Immature natural killer cell (primary cell): ENCODE measurements around the gene BUD23. TPM values are rescaled to one million over a fixed set of nuclear protein-coding genes. Genes with fewer than 3 reads are reported as not detected.
"Not testable (repeated sequence)": the region's sequence is repeated elsewhere in the genome, so short reads cannot be mapped to it uniquely, and the experiment has no call there.

ENCODE experiments used
- DNase-seq, 3 donors: peaks; one replicate each; pipeline ENCODE4 v3.0.0; 2022; ENCODE audit warnings: mixed read lengths in 1 of 3
- H3K27ac Mint-ChIP-seq, 6 donors: one replicate each; pipeline ENCODE4 v1.8.0; 2020; ENCODE audit warnings: mixed read lengths in 6 of 6, mild to moderate bottlenecking in 5 of 6, inconsistent platforms in 4 of 6, moderate library complexity in 3 of 6
- H3K27me3 Mint-ChIP-seq, 3 donors: one replicate each; pipeline ENCODE4 v1.8.0; 2020 to 2021; ENCODE audit warnings: low read depth in 3 of 3, mild to moderate bottlenecking in 3 of 3, mixed read lengths in 3 of 3, moderate library complexity in 3 of 3, inconsistent platforms in 1 of 3
- H3K36me3 Mint-ChIP-seq, 3 donors: one replicate each; pipeline ENCODE4 v1.8.0; 2020; ENCODE audit warnings: mixed read lengths in 3 of 3, inconsistent platforms in 2 of 3, mild to moderate bottlenecking in 2 of 3
- H3K4me1 Mint-ChIP-seq, 2 donors: one replicate each; pipeline ENCODE4 v1.8.0; 2020; ENCODE audit warnings: inconsistent platforms in 2 of 2, mild to moderate bottlenecking in 2 of 2, mixed read lengths in 2 of 2, moderate library complexity in 1 of 2
- H3K4me3 Mint-ChIP-seq, 5 donors: one replicate each; pipeline ENCODE4 v1.8.0; 2020; ENCODE audit warnings: mild to moderate bottlenecking in 5 of 5, mixed read lengths in 5 of 5, inconsistent platforms in 3 of 5, moderate library complexity in 3 of 5
- H3K9me3 Mint-ChIP-seq, 6 donors: one replicate each; pipeline ENCODE4 v1.8.0; 2020; ENCODE audit warnings: mild to moderate bottlenecking in 6 of 6, mixed read lengths in 6 of 6, inconsistent platforms in 4 of 6, moderate library complexity in 3 of 6
- polyA plus RNA-seq, 3 donors: library from polyadenylated mRNA; unstranded; fragments of 300-500 nt; fragmentation: Illumina TruSeq; gene quantifications; one replicate each; pipeline ENCODE4 v1.2.3, GENCODE V29; 2021

The BUD23 gene
- polyA plus RNA-seq, 3 donors from 2014 or later: 121 to 208 (median 122) TPM

DNA sequence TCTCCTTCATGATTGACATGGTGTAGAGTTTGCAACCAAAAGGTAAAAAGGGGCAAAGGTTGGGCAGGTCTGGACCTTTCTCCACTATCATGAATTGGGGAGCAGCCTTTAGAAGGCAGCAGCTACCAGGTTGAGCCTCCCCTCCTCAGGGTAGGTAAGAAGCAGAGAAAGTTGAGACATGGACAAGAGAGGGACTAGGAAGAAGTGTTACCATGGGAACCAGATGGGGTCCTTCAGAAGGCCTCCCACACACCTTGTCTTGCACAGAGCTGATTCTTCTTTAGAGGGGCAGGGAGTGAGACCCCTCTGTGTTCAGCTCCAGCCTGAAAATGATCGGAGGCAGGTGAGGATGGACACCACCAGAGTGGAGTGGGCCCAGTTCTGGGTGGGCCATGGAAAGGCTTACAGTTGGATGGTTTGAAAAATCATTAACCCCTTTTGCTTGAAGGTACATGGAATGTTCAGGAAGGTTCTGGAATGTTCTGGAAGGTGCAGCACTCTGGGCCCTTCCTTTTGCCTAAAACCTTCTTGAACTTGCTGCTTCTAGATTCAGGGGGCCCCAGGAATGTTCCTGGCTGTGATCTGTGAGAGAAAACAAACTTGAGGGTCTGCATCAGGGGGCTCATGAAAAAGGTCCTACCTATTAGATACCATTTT lies 8.8 kb upstream of the BUD23 start:
- no peak overlapping the region for H3K4me3 Mint-ChIP-seq
- no peaks in the 10 kb centered on the region for H3K4me1 Mint-ChIP-seq
- peaks cover 0 to 7% (median 0%) of the 10 kb centered on the region in 3 donors for H3K36me3 Mint-ChIP-seq
- no peaks in the 10 kb centered on the region for H3K9me3 Mint-ChIP-seq
- H3K27ac Mint-ChIP-seq: no peak overlapping the region
- peaks cover 3 to 4% (median 4%) of the 10 kb centered on the region in 3 donors for H3K27me3 Mint-ChIP-seq
- DNase-seq: no peak

DNA sequence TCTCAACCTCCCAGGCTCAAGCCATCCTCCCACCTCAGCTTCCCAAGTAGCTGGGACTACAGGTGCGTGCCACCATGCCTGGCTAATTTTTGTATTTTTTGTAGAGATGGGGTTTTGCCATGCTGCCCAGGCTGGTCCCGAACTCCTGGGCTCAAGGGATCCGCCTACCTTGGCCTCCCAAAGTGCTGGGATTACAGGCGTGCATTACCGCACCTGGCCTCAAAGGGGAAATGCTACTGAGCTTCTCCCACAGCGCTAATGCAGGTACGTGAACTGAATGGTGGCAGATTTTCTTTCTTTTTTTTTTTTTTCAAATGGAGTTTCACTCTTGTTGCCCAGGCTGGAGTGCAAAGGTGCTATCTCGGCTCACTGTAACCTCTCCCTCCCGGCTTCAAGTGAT lies 7.3 kb upstream of the BUD23 start:
- not testable (repeated sequence) for H3K4me3 Mint-ChIP-seq, H3K27me3 Mint-ChIP-seq, H3K36me3 Mint-ChIP-seq, H3K9me3 Mint-ChIP-seq, DNase-seq, H3K27ac Mint-ChIP-seq
- H3K4me1 Mint-ChIP-seq: peaks cover 4 to 11% of the 10 kb centered on the region in 2 donors

DNA sequence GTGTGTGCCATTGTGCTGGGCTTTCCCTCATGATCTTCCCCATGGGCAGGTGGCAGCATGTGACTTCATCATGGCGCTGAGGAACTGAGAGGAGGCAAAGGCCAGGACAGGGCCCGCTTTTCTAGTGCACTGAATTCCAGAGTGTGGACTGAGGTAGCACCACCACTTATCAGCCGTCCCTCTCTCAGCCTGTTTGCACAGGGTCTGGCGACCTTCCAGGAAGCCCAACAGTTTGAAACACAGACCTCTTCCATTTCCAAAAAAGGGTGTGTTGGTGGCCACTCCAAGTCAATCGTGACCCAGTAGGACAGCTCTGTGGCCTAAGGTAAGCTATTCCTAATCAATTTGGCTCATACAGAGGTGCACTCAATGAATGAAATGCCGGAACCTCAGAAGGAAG lies 4.5 kb upstream of the BUD23 start:
- DNase-seq: no peak
- peaks cover 24 to 27% of the 10 kb centered on the region in 2 donors for H3K4me1 Mint-ChIP-seq
- no peaks in the 10 kb centered on the region for H3K9me3 Mint-ChIP-seq

DNA sequence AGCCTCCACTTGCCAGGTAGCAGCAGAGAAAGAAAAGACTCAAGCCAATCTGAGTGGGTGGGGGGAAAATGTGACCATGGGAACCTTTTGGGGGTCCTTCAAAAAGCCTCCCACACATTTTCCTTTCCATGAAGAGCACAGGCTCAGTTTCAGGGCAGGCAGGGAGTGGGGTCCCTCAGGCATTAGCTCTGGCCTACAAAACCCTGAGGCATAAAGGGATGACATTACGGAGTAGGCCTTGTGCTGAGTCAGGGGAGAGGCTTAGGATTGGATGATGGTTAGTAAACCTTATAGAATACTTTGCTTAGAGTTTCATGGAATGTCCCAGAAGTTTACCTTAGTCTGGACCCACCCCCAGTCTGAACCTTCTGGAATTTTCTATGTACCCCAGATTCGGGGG lies 3.7 kb upstream of the BUD23 start:
- no peak overlapping the region for H3K27ac Mint-ChIP-seq
- H3K4me3 Mint-ChIP-seq: peak overlapping the region in 1 of 5 donors; percentile 21

More for the DNA sequence above, 4.5 kb upstream of the BUD23 start:
- Mint-ChIP-seq H3K36me3 (peaks cover 0 to 7% (median 4%) of the 10 kb centered on the region in 3 donors), H3K27ac (no peak overlapping the region), H3K4me3 (no peak overlapping the region), H3K27me3 (peaks cover 7 to 8% (median 7%) of the 10 kb centered on the region in 3 donors)

DNA sequence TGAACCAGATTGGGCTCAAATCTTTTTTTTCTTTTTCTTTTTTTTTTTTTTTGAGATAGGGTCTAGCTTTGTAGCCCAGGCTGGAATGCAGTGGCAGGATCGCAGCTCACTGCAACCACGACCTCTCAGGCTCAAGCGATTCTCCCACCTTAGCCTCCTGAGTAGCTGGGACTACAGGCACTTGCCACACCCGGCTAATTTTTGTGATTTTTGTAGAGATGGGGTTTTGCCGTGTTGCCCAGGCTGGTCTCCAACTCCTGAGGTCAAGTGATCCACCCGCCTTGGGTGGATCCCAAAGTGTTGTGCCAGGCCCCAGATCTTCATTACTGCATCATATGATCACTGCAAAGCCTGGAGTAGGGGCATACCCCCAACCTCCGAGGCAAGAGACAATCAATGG lies 2.9 kb upstream of the BUD23 start:
- H3K9me3 Mint-ChIP-seq: no peaks in the 10 kb centered on the region
- H3K27me3 Mint-ChIP-seq: peaks cover 8 to 10% (median 9%) of the 10 kb centered on the region in 3 donors
- H3K27ac Mint-ChIP-seq: no peak overlapping the region
- peaks cover 0 to 7% (median 4%) of the 10 kb centered on the region in 3 donors for H3K36me3 Mint-ChIP-seq
- peak overlapping the region in 2 of 5 donors; percentile 69 to 80 for H3K4me3 Mint-ChIP-seq
- peaks cover 26 to 27% of the 10 kb centered on the region in 2 donors for H3K4me1 Mint-ChIP-seq
- no peak for DNase-seq

More for the DNA sequence above, 3.7 kb upstream of the BUD23 start:
- peaks cover 26 to 27% of the 10 kb centered on the region in 2 donors for H3K4me1 Mint-ChIP-seq
- H3K36me3 Mint-ChIP-seq: peaks cover 0 to 7% (median 4%) of the 10 kb centered on the region in 3 donors
- no peaks in the 10 kb centered on the region for H3K9me3 Mint-ChIP-seq
- peaks cover 8 to 10% (median 9%) of the 10 kb centered on the region in 3 donors for H3K27me3 Mint-ChIP-seq
- no peak for DNase-seq

DNA sequence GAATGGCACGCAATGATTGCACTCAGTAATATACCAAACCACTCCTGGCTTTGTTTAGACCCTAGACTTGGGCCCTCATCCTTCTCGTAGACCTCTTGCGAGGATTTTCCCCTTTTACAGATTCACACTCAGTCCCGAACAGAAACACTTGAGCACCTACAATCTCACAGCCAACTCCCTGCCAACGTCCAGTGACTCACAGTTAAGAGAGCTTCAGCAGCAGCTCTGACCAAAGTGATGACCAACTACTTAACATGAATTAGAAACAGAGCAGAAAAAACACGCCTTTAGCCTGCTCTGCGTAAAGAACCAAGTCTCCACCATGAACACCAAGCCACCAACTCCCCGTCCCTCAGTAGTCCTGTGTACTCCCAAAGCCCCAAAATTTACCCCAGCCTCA lies 2.4 kb upstream of the BUD23 start:
- no peak for DNase-seq
- Mint-ChIP-seq H3K4me1 (peaks cover 27 to 29% of the 10 kb centered on the region in 2 donors), H3K27ac (peak overlapping the region in 3 of 6 donors; percentile 10 to 92 (median 69)), H3K9me3 (no peaks in the 10 kb centered on the region), H3K4me3 (peak overlapping the region; percentile 57 to 80 (median 69)), H3K27me3 (peaks cover 8 to 12% (median 9%) of the 10 kb centered on the region in 3 donors), H3K36me3 (peaks cover 0 to 9% (median 4%) of the 10 kb centered on the region in 3 donors)

DNA sequence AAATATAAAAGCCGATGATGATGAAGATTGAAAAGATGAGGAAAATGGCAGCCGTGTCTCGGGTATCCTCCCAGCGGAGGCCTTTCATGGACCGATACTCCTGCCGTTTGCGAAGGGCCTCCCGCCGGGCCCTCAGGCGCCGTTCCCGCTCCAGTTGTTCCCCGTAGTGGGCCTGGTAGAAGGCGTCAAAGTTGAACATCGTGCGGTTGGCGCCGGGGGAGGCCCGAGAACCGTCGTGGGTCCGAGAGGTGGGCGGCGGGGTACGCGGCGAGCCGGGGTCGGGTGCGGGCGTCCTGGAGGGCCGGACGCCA lies 697 bp upstream of the BUD23 start:
- Mint-ChIP-seq H3K9me3 (no peaks in the 10 kb centered on the region), H3K4me3 (peak overlapping the region; percentile 88 to 97 (median 95)), H3K36me3 (peaks cover 0 to 12% (median 4%) of the 10 kb centered on the region in 3 donors), H3K27ac (peak overlapping the region; percentile 57 to 97 (median 92)), H3K4me1 (peaks cover 28 to 37% of the 10 kb centered on the region in 2 donors), H3K27me3 (peaks cover 8 to 12% (median 9%) of the 10 kb centered on the region in 3 donors)
- DNase-seq: no peak

DNA sequence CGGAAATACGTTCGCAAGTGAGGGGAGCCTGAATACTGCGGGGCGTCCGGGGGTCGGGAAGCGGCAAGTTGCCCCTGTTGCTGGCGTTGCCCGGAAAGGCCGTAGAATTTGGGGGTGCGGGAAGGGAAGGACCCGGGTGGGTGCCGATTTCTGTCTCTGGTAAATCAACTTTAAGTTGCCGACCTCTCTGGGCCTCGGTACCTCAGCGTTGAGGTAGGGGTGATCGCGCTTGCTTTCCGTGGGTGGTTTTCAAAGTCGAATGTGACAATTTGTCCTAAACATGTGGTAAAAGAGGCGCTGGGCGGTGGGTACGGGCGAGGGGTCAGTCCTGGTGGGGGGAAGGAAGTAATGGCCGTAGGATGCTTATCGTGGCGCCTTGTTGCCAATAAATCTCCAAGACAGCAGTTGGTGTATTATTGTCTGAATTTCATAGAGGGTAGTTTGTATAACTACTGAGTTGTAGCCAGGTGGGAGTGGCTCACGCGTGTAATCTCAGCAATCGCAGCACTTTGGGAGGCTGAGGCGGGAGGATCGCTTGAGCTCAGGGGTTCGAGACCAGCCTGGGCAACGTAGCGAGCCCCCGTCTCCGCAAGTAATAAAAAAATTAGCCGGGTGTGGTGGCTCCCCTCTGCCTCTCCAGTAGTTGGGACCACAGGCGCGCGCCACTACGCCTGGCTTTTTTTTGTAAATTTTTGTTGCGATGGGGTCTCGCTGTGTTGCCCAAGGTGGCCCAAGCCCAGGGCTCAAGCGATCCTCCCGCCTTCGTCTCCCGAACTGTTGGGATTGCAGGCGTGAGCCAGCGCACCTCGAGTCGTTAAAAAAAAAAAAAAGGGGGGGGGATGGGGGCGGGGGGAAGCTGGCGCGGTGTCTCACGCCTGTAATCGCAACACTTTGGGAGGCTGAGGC lies 644 bp downstream of the BUD23 start:
- peak overlapping the region; percentile 88 to 97 (median 95) for H3K4me3 Mint-ChIP-seq
- peak overlapping the region; percentile 86 to 97 (median 92) for H3K27ac Mint-ChIP-seq
- DNase-seq: no peak
- peaks cover 8 to 13% (median 11%) of the 10 kb centered on the region in 3 donors for H3K36me3 Mint-ChIP-seq
- peaks cover 8 to 11% (median 8%) of the 10 kb centered on the region in 3 donors for H3K27me3 Mint-ChIP-seq
- peaks cover 34 to 46% of the 10 kb centered on the region in 2 donors for H3K4me1 Mint-ChIP-seq
- H3K9me3 Mint-ChIP-seq: no peaks in the 10 kb centered on the region

DNA sequence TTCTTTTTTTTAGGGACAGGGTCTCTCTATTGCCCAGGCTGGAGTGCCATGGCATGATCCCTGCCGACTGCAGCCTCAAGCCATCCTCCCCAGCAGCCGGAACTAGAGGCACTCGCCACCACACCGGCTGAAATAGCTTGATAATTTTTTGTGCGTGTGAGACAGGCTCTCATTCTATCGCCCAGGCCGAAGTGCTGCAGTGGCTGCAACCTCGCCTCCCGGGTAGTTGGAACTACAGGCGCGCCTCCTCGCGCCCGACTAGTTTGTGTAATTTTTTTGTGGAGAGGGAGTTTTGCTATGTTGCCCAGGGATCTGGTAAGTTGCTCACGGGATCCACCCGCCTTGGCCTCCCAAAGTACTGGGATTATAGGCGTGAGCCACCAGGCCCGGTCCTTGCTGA lies 1.9 kb downstream of the BUD23 start:
- Mint-ChIP-seq H3K27ac (no peak overlapping the region), H3K4me3 (peak overlapping the region; percentile 53 to 91 (median 64)), H3K9me3 (no peaks in the 10 kb centered on the region), H3K27me3 (peaks cover 9 to 12% (median 9%) of the 10 kb centered on the region in 3 donors), H3K4me1 (peaks cover 36 to 43% of the 10 kb centered on the region in 2 donors), H3K36me3 (peaks cover 11 to 21% (median 15%) of the 10 kb centered on the region in 3 donors)
- no peak for DNase-seq

DNA sequence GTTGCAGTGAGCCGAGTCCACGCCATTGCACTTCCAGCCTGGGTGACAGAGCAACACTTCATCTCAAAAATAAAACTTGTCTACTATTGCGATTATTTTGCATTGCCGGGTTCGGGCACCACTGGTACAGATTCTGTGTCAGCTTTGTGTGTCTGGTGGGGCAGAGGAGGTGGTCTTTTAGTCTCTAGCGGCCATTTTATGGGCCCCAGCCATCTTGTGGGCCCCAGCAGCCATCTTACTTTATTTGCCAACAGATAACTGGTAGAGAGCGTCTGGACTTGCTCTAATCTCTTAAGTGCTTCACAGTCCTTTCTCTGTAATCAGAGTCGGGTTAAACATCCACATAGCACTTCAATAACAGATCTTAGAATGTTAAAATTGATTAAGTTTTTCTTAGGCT lies 4.9 kb downstream of the BUD23 start:
- peaks cover 6 to 9% (median 8%) of the 10 kb centered on the region in 3 donors for H3K27me3 Mint-ChIP-seq
- H3K27ac Mint-ChIP-seq: peak overlapping the region in 1 of 6 donors; percentile 51
- no peaks in the 10 kb centered on the region for H3K9me3 Mint-ChIP-seq
- no peak overlapping the region for H3K4me3 Mint-ChIP-seq
- H3K36me3 Mint-ChIP-seq: peaks cover 23 to 41% (median 24%) of the 10 kb centered on the region in 3 donors
- peaks cover 19 to 20% of the 10 kb centered on the region in 2 donors for H3K4me1 Mint-ChIP-seq
- DNase-seq: no peak

DNA sequence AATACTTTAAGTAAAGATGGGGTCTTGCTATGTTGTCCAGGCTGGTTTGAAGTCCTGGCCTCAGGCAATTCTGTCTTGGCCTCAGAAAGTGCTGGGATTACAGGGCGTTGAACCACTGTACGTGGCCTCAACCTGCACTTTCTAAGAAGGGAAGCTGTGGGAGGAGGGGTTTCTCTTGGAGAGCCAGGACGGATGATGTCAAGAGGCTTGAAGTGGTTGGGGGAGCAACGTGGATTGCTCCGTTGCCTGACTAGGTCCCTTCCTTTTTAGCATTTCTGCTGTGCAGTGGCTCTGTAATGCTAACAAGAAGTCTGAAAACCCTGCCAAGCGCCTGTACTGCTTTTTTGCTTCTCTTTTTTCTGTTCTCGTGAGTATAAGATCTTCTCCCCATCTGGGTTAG lies 7.2 kb downstream of the BUD23 start:
- Mint-ChIP-seq H3K9me3 (no peaks in the 10 kb centered on the region), H3K27ac (no peak overlapping the region), H3K4me3 (no peak overlapping the region), H3K4me1 (peaks cover 13 to 19% of the 10 kb centered on the region in 2 donors), H3K27me3 (peaks cover 5% of the 10 kb centered on the region in 3 donors), H3K36me3 (peaks cover 34 to 52% (median 34%) of the 10 kb centered on the region in 3 donors)
- no peak for DNase-seq

DNA sequence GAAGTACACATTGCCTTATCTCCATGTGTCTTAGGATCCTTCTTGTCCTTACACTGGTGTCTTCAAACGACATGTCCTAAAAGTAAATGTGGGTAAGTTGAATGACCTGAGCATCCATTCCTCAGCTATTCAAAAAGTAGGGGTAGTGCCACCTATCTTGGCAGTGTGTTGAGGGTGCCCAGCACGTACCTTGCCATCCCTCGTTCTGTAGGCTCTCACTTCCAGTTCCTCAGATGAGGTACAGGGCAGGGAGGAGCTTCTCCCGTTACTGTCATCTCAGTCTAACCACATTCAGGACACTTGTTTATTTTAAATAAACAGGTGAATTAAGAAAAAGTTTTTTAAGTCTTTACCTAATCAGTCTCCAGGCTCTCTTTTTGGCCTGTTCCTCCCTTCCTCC lies 13.0 kb downstream of the BUD23 start:
- peak overlapping the region in 2 of 6 donors; percentile 9 to 23 for H3K27ac Mint-ChIP-seq
- H3K27me3 Mint-ChIP-seq: peaks cover 0 to 4% (median 2%) of the 10 kb centered on the region in 3 donors
- peaks cover 25 to 49% (median 26%) of the 10 kb centered on the region in 3 donors for H3K36me3 Mint-ChIP-seq
- H3K9me3 Mint-ChIP-seq: no peaks in the 10 kb centered on the region
- H3K4me3 Mint-ChIP-seq: no peak overlapping the region
- DNase-seq: no peak
- H3K4me1 Mint-ChIP-seq: peaks cover 0 to 3% of the 10 kb centered on the region in 2 donors

DNA sequence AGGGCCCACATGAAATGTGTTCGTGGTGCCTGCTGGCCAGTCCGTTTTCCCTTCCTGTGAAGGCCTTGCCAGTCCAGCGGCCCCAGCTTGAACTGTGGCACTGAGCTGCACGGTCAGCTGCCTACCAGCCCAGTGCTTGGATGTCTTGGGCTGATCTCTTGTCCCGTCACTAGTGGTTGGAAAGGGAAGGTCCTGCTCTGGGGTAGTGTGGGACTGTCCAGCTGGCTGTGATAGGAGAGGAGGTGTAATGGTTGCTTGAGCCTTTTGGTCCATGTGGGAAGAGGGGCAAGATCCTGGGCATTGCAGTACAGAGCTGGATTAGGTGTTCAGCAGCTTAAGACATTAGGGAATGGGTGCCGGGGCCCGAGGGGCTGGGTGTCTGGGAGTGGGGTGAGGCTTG lies 15.0 kb downstream of the BUD23 start:
- H3K4me1 Mint-ChIP-seq: no peaks in the 10 kb centered on the region
- no peaks in the 10 kb centered on the region for H3K9me3 Mint-ChIP-seq
- no peak for DNase-seq
- H3K27me3 Mint-ChIP-seq: peaks cover 0 to 6% (median 2%) of the 10 kb centered on the region in 3 donors
- peak overlapping the region in 1 of 6 donors; percentile 66 for H3K27ac Mint-ChIP-seq
- no peak overlapping the region for H3K4me3 Mint-ChIP-seq
- peaks cover 18 to 45% (median 20%) of the 10 kb centered on the region in 3 donors for H3K36me3 Mint-ChIP-seq
